ENCODE results near the gene BANP. TPM values are rescaled to one million over a fixed set of nuclear protein-coding genes. Genes with fewer than 3 reads are reported as not detected.

Gene BANP
- total and polyA plus RNA-seq, 2 of the 8 experiments (the other 6 are each of a cell fraction or from before 2014, with no cell fraction given), result 25.8 to 39.8 TPM

GRCh38 chr16:88120812-88121211, 169.6 kb downstream of the BANP start (continued):
- no peak for TF ChIP-seq CHD7 (IDR thresholded peaks at IDR 0.05; ENCODE audit: insufficient replicate concordance, low read length)
- TF ChIP-seq JUND (IDR thresholded peaks at IDR 0.05; ENCODE audit: low read length), result no peak
- TF ChIP-seq EZH2 (IDR thresholded peaks at IDR 0.05; ENCODE audit: low read depth, low read length, severe bottlenecking), result no peak
- TF ChIP-seq CBX8 (IDR thresholded peaks at IDR 0.05; ENCODE audit: borderline replicate concordance, low read depth, low read length), result no peak
- no peak for TF ChIP-seq ASH2L (IDR thresholded peaks at IDR 0.05; ENCODE audit: low read length)
- TF ChIP-seq EP300 (IDR thresholded peaks at IDR 0.05; ENCODE audit: borderline replicate concordance in 1 of 2, low read depth in 2 of 2, low read length in 2 of 2), result no peak
- no peak for TF ChIP-seq CHD1 (IDR thresholded peaks at IDR 0.05; ENCODE audit: low read depth, low read length)
- TF ChIP-seq RXRA (IDR thresholded peaks at IDR 0.05; ENCODE audit: insufficient read depth, low read depth, low read length), result no peak
- TF ChIP-seq HDAC6 (IDR thresholded peaks at IDR 0.05; ENCODE audit: low read depth, low read length), result no peak
- no peak for TF ChIP-seq CREB1 (IDR thresholded peaks at IDR 0.05)
- TF ChIP-seq TEAD4 (IDR thresholded peaks at IDR 0.05; ENCODE audit: low read depth, low read length), result no peak
- no peak for TF ChIP-seq E2F6 (IDR thresholded peaks at IDR 0.05)
